ENCODE results near the gene CETP. TPM values are rescaled to one million over a fixed set of nuclear protein-coding genes. Genes with fewer than 3 reads are reported as not detected.

CETP gene
- polyA plus RNA-seq, 12 donors = 5.6 to 10.1 (median 7.3) TPM; not detected in 2

- DNase-seq = no peak
These were observed 55.5 kb downstream of the CETP start for GRCh38 chr16:57017251-57017650.

GRCh38 chr16:57019746-57020145 lies 58.0 kb downstream of the CETP start:
- no peak for DNase-seq

GRCh38 chr16:57020651-57021050 lies 58.9 kb downstream of the CETP start:
- DNase-seq = no peak

- DNase-seq = no peak
These were observed 60.0 kb downstream of the CETP start for GRCh38 chr16:57021757-57022156.

- no peak for DNase-seq
These were observed 60.7 kb downstream of the CETP start for GRCh38 chr16:57022445-57022844.

GRCh38 chr16:57023541-57024249 lies 61.9 kb downstream of the CETP start:
- DNase-seq = no peak

- DNase-seq = no peak
These were observed 63.3 kb downstream of the CETP start for GRCh38 chr16:57024894-57025680.

- DNase-seq = no peak
These were observed 64.4 kb downstream of the CETP start for GRCh38 chr16:57025941-57026777.

- no peak for DNase-seq
These were observed 65.0 kb downstream of the CETP start for GRCh38 chr16:57026778-57027062.

GRCh38 chr16:57027067-57027466 lies 65.3 kb downstream of the CETP start:
- DNase-seq = no peak

GRCh38 chr16:57028086-57028485 lies 66.3 kb downstream of the CETP start:
- no peak for DNase-seq

- no peak for DNase-seq
These were observed 67.7 kb downstream of the CETP start for GRCh38 chr16:57029161-57030160.

- DNase-seq = no peak
These were observed 68.7 kb downstream of the CETP start for GRCh38 chr16:57030346-57030902.

GRCh38 chr16:57031156-57031555 lies 69.4 kb downstream of the CETP start:
- DNase-seq = no peak

- DNase-seq = no peak
These were observed 70.6 kb downstream of the CETP start for GRCh38 chr16:57032346-57032745.

- no peak for DNase-seq
These were observed 71.2 kb downstream of the CETP start for GRCh38 chr16:57032931-57033330.

Other genes with a start within 250 kb of the CETP start
- 10 to 100 TPM in 11 of 12 donors, not detected in 1; 19.8 to 64.2 (median 40.9) TPM for gene NUP93, start 231.8 kb upstream of the CETP start, polyA plus RNA-seq (ENCODE audit: insufficient read length in 12 of 12)
- under 1 TPM in 6 of 12 donors, not detected in 6; 0.07 to 0.22 (median 0.15) TPM for gene SLC12A3, start 96.7 kb upstream of the CETP start, polyA plus RNA-seq (ENCODE audit: insufficient read length in 12 of 12)
- gene HERPUD1, start 29.8 kb upstream of the CETP start, polyA plus RNA-seq (ENCODE audit: insufficient read length in 12 of 12) = 100 to 1,000 TPM in 2 of 12 donors, 10 to 100 TPM in 9, not detected in 1; 62.1 to 104 (median 84.3) TPM
- gene NLRC5, start 27.6 kb downstream of the CETP start, polyA plus RNA-seq (ENCODE audit: insufficient read length in 12 of 12) = 10 to 100 TPM in 1 of 12 donors, 1 to 10 TPM in 10, not detected in 1; 3.1 to 11.0 (median 4.8) TPM
- gene CPNE2, start 130.6 kb downstream of the CETP start, polyA plus RNA-seq (ENCODE audit: insufficient read length in 12 of 12) = 10 to 100 TPM in 11 of 12 donors, not detected in 1; 23.0 to 50.7 (median 26.5) TPM
- 10 to 100 TPM in 11 of 12 donors, not detected in 1; 46.4 to 99.6 (median 60.1) TPM for gene PSME3IP1, start 224.1 kb downstream of the CETP start, polyA plus RNA-seq (ENCODE audit: insufficient read length in 12 of 12)
- gene RSPRY1, start 224.4 kb downstream of the CETP start, polyA plus RNA-seq (ENCODE audit: insufficient read length in 12 of 12) = 10 to 100 TPM in 11 of 12 donors, not detected in 1; 17.3 to 37.3 (median 27.7) TPM

All from muscle of arm (tissue), 12 donors.